GM13977 (cell line): ENCODE data around the gene CABP4.

ENCODE experiments used
- DNase-seq: peaks from one replicate; pipeline ENCODE4 v3.0.0; 2012; ENCODE audit warnings: low spot score
- CTCF ChIP-seq: IDR thresholded peaks from 2 replicates; pipeline ENCODE4 v1.5.1; 2012; ENCODE audit warnings: mild to moderate bottlenecking, control low read depth; ENCODE audit not compliant: insufficient read depth; ENCODE audit errors: extremely low read depth, missing control alignments
- in situ Hi-C: fragments of 300-500 bp; cut with MboI; formaldehyde crosslinking; loops from one replicate; pipeline ENCODE4 v1.12.0; 2022; ENCODE audit warnings: low sequenced_read_pairs, low pct_unique_long_range_greater_than_20kb, mixed read lengths, inconsistent platforms; ENCODE audit not compliant: unreplicated experiment

Gene CABP4

GRCh38 chr11:67456068-67456705 lies 1.0 kb downstream of the CABP4 start:
- in situ Hi-C loops, result no loop called here
- no peak for DNase-seq
- no peak for TF ChIP-seq CTCF

GRCh38 chr11:67457453-67457852 lies 2.3 kb downstream of the CABP4 start:
- in situ Hi-C loops, result no loop called here
- no peak for TF ChIP-seq CTCF
- no peak for DNase-seq

- no peak for TF ChIP-seq CTCF
- in situ Hi-C loops, result no loop called here
- DNase-seq, result no peak
These were observed 3.1 kb downstream of the CABP4 start for GRCh38 chr11:67458266-67458665.

GRCh38 chr11:67463186-67463585 lies 8.0 kb downstream of the CABP4 start:
- no peak for DNase-seq
- in situ Hi-C loops, result loop anchor here (10.0 kb wide), 1 partner anchor 58 kb away; the partner anchor contains the start of genes PPP1CA and TBC1D10C
- TF ChIP-seq CTCF, result no peak

GRCh38 chr11:67463680-67464410 lies 8.7 kb downstream of the CABP4 start:
- in situ Hi-C loops, result loop anchor here (10.0 kb wide), 1 partner anchor 59 kb away; the partner anchor contains the start of genes PPP1CA and TBC1D10C
- no peak for TF ChIP-seq CTCF
- no peak for DNase-seq

GRCh38 chr11:67464411-67465188 lies 9.4 kb downstream of the CABP4 start:
- no peak for TF ChIP-seq CTCF
- DNase-seq, result peak; percentile 96
- in situ Hi-C loops, result loop anchor here (10.0 kb wide), 1 partner anchor 60 kb away; the partner anchor contains the start of genes PPP1CA and TBC1D10C
